HuH-7.5 (cell line): ENCODE results near the gene ARFGAP3.

ENCODE experiments used
- DNase-seq: peaks from one replicate; pipeline ENCODE4 v3.0.0; 2011; ENCODE audit warnings: low spot score

ARFGAP3 gene

GRCh38 chr22:42884616-42885375, 27.7 kb upstream of the ARFGAP3 start:
- DNase-seq = no peak

- no peak for DNase-seq
These were observed 26.9 kb upstream of the ARFGAP3 start for GRCh38 chr22:42883970-42884369.

- no peak for DNase-seq
These were observed 26.0 kb upstream of the ARFGAP3 start for GRCh38 chr22:42883121-42883520.

GRCh38 chr22:42881982-42882656, 25.0 kb upstream of the ARFGAP3 start:
- DNase-seq = no peak

- no peak for DNase-seq
These were observed 24.2 kb upstream of the ARFGAP3 start for GRCh38 chr22:42881298-42881697.

GRCh38 chr22:42880815-42881214, 23.7 kb upstream of the ARFGAP3 start:
- no peak for DNase-seq

GRCh38 chr22:42879371-42880021, 22.4 kb upstream of the ARFGAP3 start:
- DNase-seq = no peak

- DNase-seq = no peak
These were observed 21.7 kb upstream of the ARFGAP3 start for GRCh38 chr22:42878561-42879305.

GRCh38 chr22:42877597-42878340, 20.7 kb upstream of the ARFGAP3 start:
- DNase-seq = no peak

- no peak for DNase-seq
These were observed 20.1 kb upstream of the ARFGAP3 start for GRCh38 chr22:42877158-42877557.

- DNase-seq = no peak
These were observed 19.0 kb upstream of the ARFGAP3 start for GRCh38 chr22:42876041-42876440.

GRCh38 chr22:42874010-42874409, 16.9 kb upstream of the ARFGAP3 start:
- no peak for DNase-seq

- DNase-seq = no peak
These were observed 16.3 kb upstream of the ARFGAP3 start for GRCh38 chr22:42873356-42873755.

- no peak for DNase-seq
These were observed 15.7 kb upstream of the ARFGAP3 start for GRCh38 chr22:42872821-42873220.

- no peak for DNase-seq
These were observed 14.3 kb upstream of the ARFGAP3 start for GRCh38 chr22:42871146-42872050.

GRCh38 chr22:42869888-42870480, 12.9 kb upstream of the ARFGAP3 start:
- no peak for DNase-seq

GRCh38 chr22:42869463-42869862, 12.4 kb upstream of the ARFGAP3 start:
- no peak for DNase-seq

- DNase-seq = no peak
These were observed 11.7 kb upstream of the ARFGAP3 start for GRCh38 chr22:42868751-42869251.

GRCh38 chr22:42866100-42866499, 9.0 kb upstream of the ARFGAP3 start:
- no peak for DNase-seq

- no peak for DNase-seq
These were observed 8.5 kb upstream of the ARFGAP3 start for GRCh38 chr22:42865536-42865935.
